HG02981 (cell line): ENCODE data around the gene DPP10.

Experiments
- ATAC-seq: cut with Tn5 transposase; IDR thresholded peaks from one replicate; pipeline ENCODE4 v1.9.1; 2021; ENCODE audit warnings: mild to moderate bottlenecking, moderate library complexity; ENCODE audit not compliant: unreplicated experiment

Gene DPP10

GRCh38 chr2:115624332-115624731 is 1181.9 kb downstream of the DPP10 start:
- ATAC-seq, result no peak

GRCh38 chr2:115634578-115634977 is 1192.1 kb downstream of the DPP10 start:
- no peak for ATAC-seq

- no peak for ATAC-seq
Measured at GRCh38 chr2:115635430-115635829, 1193.0 kb downstream of the DPP10 start.

- no peak for ATAC-seq
Measured at GRCh38 chr2:115649731-115650130, 1207.3 kb downstream of the DPP10 start.

- no peak for ATAC-seq
Measured at GRCh38 chr2:115650827-115651226, 1208.4 kb downstream of the DPP10 start.

- no peak for ATAC-seq
Measured at GRCh38 chr2:115652652-115653051, 1210.2 kb downstream of the DPP10 start.

GRCh38 chr2:115654362-115654761 is 1211.9 kb downstream of the DPP10 start:
- no peak for ATAC-seq

- ATAC-seq, result no peak
Measured at GRCh38 chr2:115678129-115678528, 1235.7 kb downstream of the DPP10 start.

GRCh38 chr2:115684345-115684744 is 1241.9 kb downstream of the DPP10 start:
- no peak for ATAC-seq

GRCh38 chr2:115691409-115691808 is 1249.0 kb downstream of the DPP10 start:
- ATAC-seq, result no peak

- no peak for ATAC-seq
Measured at GRCh38 chr2:115694651-115695050, 1252.2 kb downstream of the DPP10 start.

- no peak for ATAC-seq
Measured at GRCh38 chr2:115733190-115733775, 1290.8 kb downstream of the DPP10 start.

GRCh38 chr2:115738111-115738510 is 1295.7 kb downstream of the DPP10 start:
- ATAC-seq, result no peak

GRCh38 chr2:115739574-115739973 is 1297.1 kb downstream of the DPP10 start:
- no peak for ATAC-seq

- no peak for ATAC-seq
Measured at GRCh38 chr2:115746151-115746550, 1303.7 kb downstream of the DPP10 start.

GRCh38 chr2:115757286-115757685 is 1314.8 kb downstream of the DPP10 start:
- no peak for ATAC-seq

GRCh38 chr2:115763601-115764000 is 1321.2 kb downstream of the DPP10 start:
- ATAC-seq, result no peak

- no peak for ATAC-seq
Measured at GRCh38 chr2:115771516-115771915, 1329.1 kb downstream of the DPP10 start.

GRCh38 chr2:115774361-115774760 is 1331.9 kb downstream of the DPP10 start:
- no peak for ATAC-seq

GRCh38 chr2:115779085-115779632 is 1336.7 kb downstream of the DPP10 start:
- ATAC-seq, result no peak

- ATAC-seq, result no peak
Measured at GRCh38 chr2:115782286-115782685, 1339.8 kb downstream of the DPP10 start.

- ATAC-seq, result no peak
Measured at GRCh38 chr2:115796078-115796477, 1353.6 kb downstream of the DPP10 start.

GRCh38 chr2:115807276-115807675 is 1364.8 kb downstream of the DPP10 start:
- no peak for ATAC-seq
